Skin of body (tissue), 2 donors: ENCODE measurements around the gene AAGAB. TPM values are rescaled to one million over a fixed set of nuclear protein-coding genes. Genes with fewer than 3 reads are reported as not detected.
"Not testable (repeated sequence)": the region's sequence is repeated elsewhere in the genome, so short reads cannot be mapped to it uniquely, and the experiment has no call there.

Experiments
- DNase-seq: peaks from one replicate; lab custom pipeline; 2025; lab: John Stamatoyannopoulos, UW
- total RNA-seq: library from RNA; depleted of rRNA; stranded (reverse); fragments of >200 nt; gene quantifications from one replicate; pipeline ENCODE4 v1.2.3, GENCODE V29; 2014

AAGAB gene
- total RNA-seq, 1 donor from 2014 or later, result 19.4 TPM

DNA sequence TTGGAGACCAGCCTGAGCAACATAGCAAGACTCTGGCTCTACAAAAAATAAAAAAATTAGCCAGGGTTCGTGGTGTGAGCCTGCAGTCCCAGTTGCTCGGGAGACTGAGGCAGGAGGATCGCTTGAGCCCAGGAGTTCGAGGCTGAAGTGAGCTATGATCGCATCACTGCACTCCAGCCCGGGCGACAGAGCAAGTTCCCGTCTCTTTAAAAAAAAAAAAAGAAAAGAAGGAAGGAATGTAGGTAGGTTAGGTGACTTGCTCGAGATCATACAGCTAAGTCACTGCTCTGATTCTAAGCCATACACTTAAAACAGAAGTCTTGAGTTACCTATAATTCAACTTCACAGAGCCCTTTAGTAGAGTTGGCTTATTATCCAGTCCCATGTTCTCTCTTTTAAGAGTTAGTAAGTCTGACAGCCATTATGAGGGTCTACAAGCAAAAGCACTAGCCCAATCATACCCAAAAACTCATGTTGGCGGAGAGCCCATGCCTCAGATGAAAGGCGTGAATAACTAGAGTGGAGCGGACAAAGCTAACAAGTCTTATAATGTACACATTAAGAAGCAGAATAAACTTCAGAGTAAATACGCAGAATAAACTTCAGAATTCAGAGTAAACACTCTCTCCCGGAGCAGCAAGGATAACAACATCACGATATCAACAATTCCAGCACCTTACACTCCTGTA is 768 bp downstream of the AAGAB start:
- DNase-seq, result peak; percentile 41

DNA sequence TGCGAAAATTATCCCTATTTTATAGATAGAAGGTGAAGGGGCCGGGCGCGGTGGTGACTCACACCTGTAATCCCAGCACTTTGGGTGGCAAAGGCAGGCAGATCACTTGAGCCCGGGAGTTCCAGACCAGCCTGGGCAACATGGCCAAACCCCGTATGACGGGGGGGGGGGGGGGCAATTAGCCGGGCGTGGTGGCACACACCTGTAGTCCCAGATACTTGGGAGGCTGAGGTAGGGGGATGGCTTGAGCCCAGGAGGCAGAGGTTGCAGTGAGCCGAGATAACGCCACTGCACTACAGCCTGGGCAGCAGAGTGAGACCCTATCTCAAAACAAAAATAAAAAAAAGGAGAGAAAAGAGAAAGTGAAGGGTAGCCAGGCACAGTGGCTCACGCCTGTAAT is 1.4 kb downstream of the AAGAB start:
- DNase-seq, result no peak

DNA sequence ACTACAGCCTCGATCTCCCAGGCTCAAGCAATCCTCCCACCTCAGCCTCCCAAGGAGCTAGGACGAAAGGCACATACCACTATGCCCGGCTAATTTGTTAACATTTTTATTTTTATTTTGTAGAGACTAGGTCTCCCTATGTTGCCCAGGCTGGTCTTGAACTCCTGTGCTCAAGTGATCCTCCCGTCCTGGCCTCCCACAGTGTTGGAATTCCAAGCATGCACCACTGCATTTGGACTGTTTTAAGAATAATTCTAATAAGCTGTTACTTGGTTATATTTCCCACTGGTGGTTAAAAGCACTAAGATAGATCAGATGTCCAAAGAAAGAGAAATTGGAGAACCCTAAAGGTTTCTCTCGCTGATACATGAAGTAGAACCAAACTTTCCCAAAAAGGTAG is 3.1 kb downstream of the AAGAB start:
- no peak for DNase-seq

DNA sequence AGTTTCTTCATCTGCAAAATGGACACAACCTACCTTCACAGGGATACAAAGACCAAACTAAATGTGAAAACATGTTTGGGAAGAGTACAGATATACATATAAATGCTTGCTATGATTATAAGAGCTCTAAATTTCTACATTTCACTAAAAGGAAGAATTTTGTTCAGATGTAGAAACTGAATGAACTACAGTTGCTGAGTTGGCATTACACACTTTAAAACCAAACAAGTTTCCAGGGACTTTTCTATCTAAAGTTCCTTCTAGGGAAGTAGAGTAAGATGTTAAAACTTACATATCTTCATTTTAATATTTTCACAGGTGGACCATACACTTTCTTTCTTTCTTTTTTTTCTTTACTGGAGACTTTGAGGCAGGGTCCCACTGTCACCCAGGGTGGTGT is 4.6 kb downstream of the AAGAB start:
- no peak for DNase-seq

DNA sequence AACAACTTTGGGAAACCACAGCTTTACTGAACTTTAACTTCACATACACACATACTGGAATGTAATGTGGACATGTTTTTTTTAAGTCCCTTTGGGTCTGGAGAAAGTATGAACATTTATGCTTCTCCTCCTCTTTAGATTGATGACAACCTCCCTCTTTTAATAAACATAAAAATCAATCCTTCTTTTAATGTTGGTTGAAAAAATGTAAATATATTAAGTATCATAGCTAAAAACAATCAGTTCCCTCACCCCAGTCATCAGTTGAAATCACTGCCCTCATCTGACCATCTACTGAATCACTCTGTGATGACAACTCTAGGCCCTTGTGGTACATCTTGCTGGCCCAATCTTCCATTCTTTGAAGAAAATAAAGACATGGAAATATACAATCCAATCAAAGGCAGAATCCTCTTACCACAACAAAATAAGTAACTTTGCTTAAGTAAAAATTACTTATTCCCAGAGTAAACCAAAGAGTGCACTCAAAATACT is 6.4 kb downstream of the AAGAB start:
- DNase-seq, result no peak

DNA sequence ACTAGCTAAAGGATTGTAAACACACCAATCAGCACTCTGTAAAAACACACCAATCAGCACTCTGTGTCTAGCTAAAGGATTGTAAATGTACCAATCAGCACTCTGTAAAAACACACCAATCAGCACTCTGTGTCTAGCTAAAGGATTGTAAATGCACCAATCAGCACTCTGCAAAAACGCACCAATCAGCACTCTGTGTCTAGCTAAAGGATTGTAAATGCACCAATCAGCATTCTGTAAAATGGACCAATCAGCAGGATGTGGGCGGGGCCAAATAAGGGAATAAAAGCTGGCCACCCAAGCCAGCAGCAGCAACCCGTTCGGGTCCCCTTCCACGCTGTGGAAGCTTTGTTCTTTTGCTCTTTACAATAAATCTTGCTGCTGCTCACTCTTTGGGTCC is 7.9 kb downstream of the AAGAB start:
- not testable (repeated sequence) for DNase-seq

DNA sequence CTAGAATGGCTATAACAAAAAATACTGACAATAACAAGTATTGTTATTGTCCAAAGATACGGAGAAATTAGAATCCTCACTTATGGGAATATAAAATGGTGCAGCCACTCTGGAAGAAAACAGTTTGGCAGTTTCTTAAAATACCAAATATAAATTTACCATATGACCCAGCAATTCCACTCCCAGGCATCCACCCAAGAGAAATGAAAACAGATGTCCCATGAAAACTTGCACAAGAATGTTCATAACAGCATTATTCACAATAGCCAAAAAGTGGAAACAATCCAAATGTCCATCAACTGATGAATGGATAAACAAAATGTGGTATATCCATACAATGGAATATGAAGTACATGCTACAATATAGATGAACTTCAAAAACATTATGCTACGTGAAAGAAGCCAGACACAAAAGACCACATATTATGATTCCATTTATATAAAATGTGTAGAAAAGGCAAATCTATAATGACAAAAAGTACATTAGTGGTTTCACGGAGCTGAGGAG is 9.4 kb downstream of the AAGAB start:
- no peak for DNase-seq

DNA sequence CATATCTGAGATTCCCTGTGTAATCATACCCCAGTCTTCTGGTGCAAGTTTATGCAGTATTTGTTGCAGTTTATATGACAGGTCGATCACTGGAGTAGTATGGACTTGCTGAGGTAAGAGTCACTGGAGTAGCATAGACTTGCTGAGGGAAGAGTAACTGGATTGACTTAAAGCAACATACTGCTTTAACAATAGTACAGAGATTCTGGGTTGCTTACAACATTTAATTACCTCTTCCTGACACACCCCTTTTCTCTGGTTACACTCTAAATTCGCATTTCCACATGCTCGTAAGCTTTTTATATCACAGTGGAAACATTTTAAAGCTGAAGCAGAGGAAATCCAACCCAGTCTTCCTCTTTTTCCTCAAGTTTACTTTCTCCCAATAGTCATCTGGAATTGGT is 11.8 kb downstream of the AAGAB start:
- peak; percentile 56 for DNase-seq

DNA sequence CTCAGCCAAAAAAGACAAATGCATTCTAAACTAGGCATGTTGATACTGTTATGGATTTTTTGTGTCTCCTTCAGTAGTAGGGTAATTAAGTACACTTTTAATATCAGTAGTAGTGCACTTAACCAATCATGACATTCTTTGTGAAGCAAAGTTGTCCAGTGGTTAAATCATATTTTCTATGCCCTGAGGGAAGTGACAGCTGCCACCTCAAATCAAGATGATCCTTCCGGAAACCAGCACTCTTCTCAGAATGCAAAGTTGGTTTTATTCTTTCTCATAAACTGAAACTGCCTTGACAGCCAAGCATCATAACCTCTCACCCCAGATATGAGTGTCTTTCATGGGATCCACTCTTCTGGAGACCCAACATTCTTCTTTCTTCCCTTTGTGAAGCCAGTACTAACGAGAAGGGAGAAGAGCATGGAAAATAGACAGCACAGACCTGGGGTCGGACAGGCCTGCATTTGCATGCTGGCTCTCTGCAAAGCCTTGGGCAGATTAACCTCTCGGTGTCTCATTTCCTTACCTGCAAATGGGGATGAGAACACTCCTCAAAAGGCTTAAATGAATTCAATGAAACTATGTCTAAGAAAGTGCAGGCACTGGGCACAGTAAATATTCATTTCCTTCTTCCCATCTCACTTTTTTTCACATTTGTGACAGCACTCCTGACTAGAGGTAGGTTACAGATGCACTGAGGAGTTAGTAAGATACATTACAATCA is 13.2 kb downstream of the AAGAB start:
- no peak for DNase-seq

DNA sequence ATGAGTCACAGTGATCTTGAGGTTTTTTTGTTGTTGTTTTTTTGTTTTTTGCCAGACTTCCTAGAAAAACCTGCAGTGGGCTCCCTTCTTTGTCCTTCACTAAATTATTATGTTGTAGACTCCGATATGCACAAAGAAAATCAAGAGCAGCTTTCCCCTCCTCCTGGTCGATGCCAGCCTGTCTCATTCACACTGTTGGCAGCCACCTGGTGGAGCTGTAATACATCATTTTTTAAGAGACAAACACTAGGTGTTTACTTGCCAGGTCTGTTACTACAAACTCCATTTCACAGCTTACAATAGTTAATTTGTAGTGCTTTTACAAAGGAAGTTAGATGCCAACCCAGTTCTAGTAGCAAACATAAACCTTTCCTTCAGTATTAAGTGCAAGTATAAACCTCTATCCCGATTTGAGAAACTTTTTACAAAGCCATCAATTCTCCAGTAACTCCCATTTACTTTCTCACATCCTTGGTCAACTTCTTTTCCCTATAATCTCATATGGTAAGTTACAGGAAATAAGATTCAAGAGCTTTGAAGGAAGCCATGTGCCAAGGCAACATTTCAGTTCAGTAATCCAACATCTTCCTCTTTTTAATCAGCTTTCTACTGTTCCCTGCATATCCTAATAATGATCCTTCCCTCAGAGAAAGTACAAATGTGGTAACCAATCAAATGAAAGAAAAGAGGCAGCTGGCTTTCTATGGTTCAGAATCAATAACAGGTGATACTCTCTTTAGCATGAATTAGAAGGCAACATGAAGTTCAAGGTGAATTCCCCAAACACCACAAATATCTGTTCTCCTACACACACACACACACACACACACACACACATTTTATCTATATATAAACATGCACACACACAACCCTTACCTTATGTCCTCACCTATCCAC is 14.0 kb downstream of the AAGAB start:
- no peak for DNase-seq

DNA sequence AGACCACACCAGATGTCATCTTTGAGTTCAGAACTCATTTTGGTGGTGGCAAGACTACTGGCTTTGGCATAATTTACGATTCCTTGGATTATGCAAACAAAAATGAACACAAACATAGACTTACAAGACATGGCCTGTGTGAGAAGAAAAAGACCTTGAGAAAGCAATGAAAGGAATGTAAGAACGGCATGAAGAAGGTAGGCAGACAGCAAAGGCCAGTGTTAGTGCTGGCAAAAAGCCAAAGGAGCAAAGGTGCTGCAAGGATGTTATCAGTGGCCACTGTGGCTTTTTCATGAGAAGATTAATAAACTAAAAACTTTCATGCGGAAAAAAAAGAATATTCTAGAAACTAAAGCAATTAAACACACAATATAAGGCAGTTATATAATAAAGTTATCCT is 21.9 kb downstream of the AAGAB start:
- DNase-seq, result no peak

DNA sequence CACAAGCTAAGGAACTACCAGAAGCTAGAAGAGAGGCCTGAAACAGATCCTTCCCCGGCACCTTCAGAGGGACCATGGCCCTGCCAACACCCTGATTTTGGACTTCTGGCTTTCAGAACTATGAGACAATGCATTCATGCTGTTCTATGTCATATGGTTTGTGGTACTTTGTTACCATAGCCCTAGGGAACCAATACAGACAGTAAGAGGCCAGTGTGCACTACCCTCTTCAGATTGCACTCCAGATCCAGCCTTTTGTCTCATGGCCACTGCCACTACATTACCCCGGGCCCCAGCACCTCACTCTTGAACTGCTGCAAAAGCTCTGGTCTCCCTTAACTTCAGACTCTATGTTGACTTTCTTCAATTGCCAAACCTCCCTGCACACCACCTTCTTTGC is 24.0 kb downstream of the AAGAB start:
- DNase-seq, result no peak

DNA sequence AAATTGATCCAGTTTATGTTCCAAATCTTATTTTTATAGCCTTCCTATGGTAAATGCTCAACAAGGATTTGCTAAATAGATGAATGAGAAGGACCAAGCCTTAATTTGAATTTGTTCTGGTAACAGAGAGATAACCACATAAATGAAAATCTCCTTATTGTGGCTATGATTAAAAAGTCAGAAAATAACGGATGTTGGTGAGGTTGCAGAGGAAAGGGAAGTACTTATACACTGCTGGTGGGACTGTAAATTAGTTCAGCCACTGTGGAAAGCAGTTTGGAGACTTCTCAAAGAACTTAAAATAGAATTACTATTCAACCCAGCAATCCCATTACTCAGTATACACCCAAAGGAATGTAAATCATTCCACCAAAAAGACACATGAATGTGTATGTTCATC is 26.2 kb downstream of the AAGAB start:
- DNase-seq, result no peak

DNA sequence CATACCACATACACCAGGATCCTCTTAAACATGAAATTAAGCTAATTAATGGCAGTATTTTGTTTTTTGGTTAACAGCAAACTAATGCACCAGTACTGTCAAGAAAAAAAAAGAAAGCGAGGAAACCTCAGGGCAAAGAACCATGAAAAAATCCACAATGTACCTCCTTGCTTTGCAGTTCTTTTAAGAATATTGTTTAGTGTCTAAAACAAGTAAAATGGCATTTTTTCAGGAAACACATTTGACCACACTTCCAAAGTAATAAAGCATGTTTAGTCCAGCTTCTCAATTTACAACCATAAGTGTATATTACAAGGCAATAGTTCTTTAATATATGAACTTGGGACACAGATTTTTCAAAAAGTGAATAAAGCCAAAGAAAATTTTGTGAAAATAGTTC is 26.6 kb downstream of the AAGAB start:
- no peak for DNase-seq

DNA sequence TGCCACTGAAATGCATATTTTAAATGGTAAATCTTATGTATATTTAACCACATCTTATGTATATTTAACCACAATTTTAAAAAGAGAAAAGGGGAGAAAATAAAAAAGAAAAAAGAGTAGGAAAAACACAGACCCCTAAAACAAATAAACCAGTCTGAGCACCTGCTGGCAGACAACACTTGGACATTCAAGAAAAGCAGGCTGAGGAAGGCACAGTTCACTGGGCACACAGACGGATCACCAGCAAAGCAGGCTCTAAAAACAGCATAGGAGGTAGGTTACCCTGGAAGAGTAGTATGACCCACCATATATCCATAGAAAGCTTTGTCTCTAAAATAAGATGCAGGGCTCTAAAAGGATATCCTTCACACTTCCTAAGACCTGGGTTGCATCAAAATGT is 27.0 kb downstream of the AAGAB start:
- no peak for DNase-seq

DNA sequence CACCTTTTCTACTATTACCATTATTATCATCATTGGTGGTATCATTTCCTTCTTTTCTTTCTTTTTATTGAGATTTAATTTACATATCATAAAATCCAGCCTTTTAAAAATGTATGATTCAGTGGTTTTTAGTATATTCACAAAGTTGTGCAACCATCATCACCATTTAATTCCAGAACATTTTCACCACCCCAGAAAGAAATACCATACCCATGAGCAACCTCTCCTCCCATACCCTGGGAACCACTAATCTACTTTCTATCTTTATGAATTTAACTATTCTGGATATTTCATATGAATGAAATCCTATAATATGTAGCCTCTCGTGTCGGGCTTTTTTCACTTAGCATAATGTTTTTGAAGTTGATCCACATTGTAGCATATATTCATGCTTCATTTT is 29.1 kb downstream of the AAGAB start:
- no peak for DNase-seq

DNA sequence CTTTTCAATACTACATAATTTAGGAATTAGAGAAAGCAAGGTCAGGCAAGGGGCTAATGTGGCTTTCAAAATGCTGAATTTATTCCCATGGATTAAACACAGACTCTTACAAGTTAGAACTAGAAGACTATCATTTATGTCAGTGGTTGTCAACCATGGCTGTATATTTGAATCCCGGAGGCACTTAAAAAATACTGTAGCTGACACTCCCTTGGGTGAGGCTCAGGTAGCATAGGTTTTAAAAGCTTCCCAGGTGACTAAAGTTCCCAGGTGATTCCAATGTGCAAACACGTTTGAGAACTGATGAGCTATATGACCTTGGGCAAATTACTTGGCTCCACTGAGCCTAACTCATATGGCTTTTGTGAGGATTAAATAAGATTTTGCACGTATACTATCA is 29.6 kb downstream of the AAGAB start:
- DNase-seq, result peak; percentile 5

DNA sequence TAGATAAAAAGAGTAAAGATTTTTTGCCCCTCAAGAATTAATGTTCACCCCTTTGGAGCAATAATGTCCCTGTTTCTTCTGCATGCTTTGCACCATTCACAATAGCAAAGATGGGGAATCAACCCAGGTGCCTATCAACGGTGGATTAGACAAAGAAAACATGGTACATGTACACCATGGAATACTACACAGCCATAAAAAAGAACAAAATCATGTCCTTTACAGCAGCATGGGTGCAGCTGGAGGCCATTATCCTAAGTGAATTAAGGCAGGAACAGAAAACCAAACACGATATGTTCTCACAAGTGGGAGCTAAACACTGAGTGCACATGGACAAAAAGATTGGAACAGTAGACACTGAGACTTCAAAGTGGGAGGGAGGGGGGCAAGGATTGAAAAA is 35.2 kb downstream of the AAGAB start:
- DNase-seq, result no peak

DNA sequence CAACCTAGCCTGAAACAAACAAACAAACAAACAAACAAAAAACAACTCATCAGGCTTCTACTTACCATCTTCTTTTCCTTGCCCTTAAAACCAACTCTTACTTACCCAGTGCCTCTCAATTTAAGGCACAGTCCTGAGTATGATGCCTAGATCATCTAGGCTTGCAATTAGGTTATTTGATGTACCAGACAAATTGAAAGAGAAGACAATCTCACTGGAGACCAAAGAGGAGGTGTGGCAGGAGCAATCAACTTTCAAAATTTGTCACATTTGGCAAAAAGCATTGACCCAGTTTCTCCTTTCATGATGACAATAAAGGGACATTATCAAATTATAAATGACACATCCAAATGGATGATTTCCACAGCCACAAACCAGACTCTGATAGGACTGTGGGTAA is 36.0 kb downstream of the AAGAB start:
- no peak for DNase-seq

DNA sequence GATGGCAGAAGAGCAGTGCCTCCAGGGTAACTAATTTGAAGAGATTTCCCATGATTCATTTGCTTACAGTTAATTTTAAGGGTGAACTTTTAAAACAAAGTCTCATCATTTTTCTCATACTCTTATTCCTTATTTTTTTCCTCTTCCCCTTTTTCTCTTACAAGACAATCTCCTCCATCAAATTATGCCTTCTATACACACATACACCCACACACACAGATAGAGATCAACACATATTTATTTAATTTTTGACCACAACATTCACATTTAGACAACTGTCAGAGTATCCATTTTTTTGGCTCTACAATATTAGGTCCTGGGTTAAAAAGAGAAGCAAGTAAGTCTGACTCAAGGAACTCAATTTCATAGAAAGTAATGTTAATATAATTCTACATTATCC is 37.6 kb downstream of the AAGAB start:
- DNase-seq, result no peak

DNA sequence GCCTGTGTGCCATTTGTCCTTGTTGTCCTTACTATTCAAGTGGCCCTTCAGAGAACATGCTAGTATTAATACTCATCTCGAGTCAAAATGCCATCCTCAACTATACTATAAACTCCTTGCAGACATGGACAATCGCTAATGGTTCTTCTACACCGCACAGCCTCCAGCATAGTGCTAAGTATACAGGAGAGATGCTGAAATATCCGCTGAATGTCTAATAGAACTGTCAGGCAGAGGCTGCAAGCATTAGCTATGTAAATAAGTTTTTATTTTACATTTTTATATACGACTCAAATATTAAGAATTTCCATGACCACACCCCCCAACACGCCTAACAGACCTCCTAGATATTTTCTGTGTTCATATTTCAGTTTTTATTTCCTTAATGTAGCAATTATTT is 39.4 kb downstream of the AAGAB start:
- no peak for DNase-seq
